ENCODE measurements around the gene GPR152. TPM values are rescaled to one million over a fixed set of nuclear protein-coding genes. Genes with fewer than 3 reads are reported as not detected.

The GPR152 gene
- total and polyA plus RNA-seq, 2 of the 8 experiments (the other 6 are each of a cell fraction or from before 2014, with no cell fraction given), result not detected

- POLR2A ChIA-PET (ENCODE audit: partially characterized antibody), result interaction anchor here (0.8 to 3.1 kb wide), 7 partner anchors 10 to 170 kb away, joined by 3 to 11 read pairs (median 4); partner anchors contain the start of genes GSTP1, PPP1CA, PTPRCAP and RAD9A
- WGBS, 2 experiments (ENCODE audit: extremely low coverage in 1 of 2, insufficient coverage in 1 of 2, insufficient read length in 1 of 2, insufficient replicate concordance in 2 of 2, low coverage in 1 of 2, low lambda C conversion rate in 2 of 2, missing lambda C conversion rate in 1 of 2), result 78% methylated on average over 2 of the region's 2 CpGs; no CpG with 5 or more reads in 1 of the 2 experiments
- H2BK120ac ChIP-seq (replicated peaks; ENCODE audit: low read depth, low read length), result no peak overlapping the region
- H3K14ac ChIP-seq (ENCODE audit: insufficient read length), result no peak overlapping the region
- peaks cover 4 to 22% (median 15%) of the 10 kb centered on the region in 4 experiments for H3K4me1 ChIP-seq (replicated peaks in 1 of 4; ENCODE audit: control insufficient read depth in 3 of 4, insufficient read depth in 4 of 4, low read length in 3 of 4)
- no peak overlapping the region for H3K23ac ChIP-seq (ENCODE audit: insufficient read length)
- H2BK15ac ChIP-seq (ENCODE audit: low read length), result no peak overlapping the region; the same call in 1 of the 2 replicates
- no peak overlapping the region for H2BK20ac ChIP-seq (ENCODE audit: low read length)
- H3K9me3 ChIP-seq (ENCODE audit: insufficient read depth in 2 of 2, low read depth in 1 of 2, low read length in 1 of 2), result no peaks in the 10 kb centered on the region
- H4K8ac ChIP-seq (ENCODE audit: extremely low read depth, insufficient read depth, low read length), result peak overlapping the region; percentile 29; the same call in 1 of the 2 replicates
- no peak overlapping the region for H4K5ac ChIP-seq (ENCODE audit: insufficient read length, low read depth, low read length)
- TF ChIP-seq GTF2F1 (IDR thresholded peaks at IDR 0.05; ENCODE audit: borderline replicate concordance, low read depth, low read length) (no peak), KDM5A (IDR thresholded peaks at IDR 0.05; ENCODE audit: low read length) (no peak), MAX (IDR thresholded peaks at IDR 0.05) (no peak), RBBP5 (IDR thresholded peaks at IDR 0.05; ENCODE audit: borderline replicate concordance, low read depth, low read length) (no peak), POLR2A (IDR thresholded peaks at IDR 0.05; ENCODE audit: control extremely low read depth in 1 of 2, low read depth in 2 of 2, low read length in 2 of 2) (no peak), RAD21 (IDR thresholded peaks at IDR 0.05 in 1 of 2, conservative IDR thresholded peaks at IDR 0.05 in 1 of 2; ENCODE audit: low read depth in 2 of 2, low read length in 2 of 2) (no peak), NRF1 (IDR thresholded peaks at IDR 0.05; ENCODE audit: low read depth, low read length) (no peak), EZH2 (IDR thresholded peaks at IDR 0.05; ENCODE audit: low read depth, low read length, severe bottlenecking) (no peak), TBP (IDR thresholded peaks at IDR 0.05; ENCODE audit: low read depth, low read length) (no peak), YY1 (IDR thresholded peaks at IDR 0.05; ENCODE audit: low read depth, low read length) (no peak), KDM1A (IDR thresholded peaks at IDR 0.05; ENCODE audit: borderline replicate concordance, low read length) (no peak), JUN (IDR thresholded peaks at IDR 0.05; ENCODE audit: low read depth, low read length) (no peak), SIRT6 (IDR thresholded peaks at IDR 0.05; ENCODE audit: low read length) (no peak)
- FAIRE-seq, result no peak
- H3K23me2 ChIP-seq (ENCODE audit: low read depth, low read length), result 0 out of 2 replicates have a peak, but pooled peaks cover 3% of the 10 kb centered on the region
- H4K91ac ChIP-seq (replicated peaks; ENCODE audit: insufficient read length, low read length), result no peak overlapping the region
- no peaks in the 10 kb centered on the region for H3K79me1 ChIP-seq (ENCODE audit: low read depth, low read length)
- peaks cover 0 to 16% (median 5%) of the 10 kb centered on the region in 4 experiments; a peak in 4 of 7 replicates for H3K27me3 ChIP-seq (replicated peaks in 1 of 4; ENCODE audit: control insufficient read depth in 3 of 4, extremely low read depth in 1 of 4, insufficient read depth in 3 of 4, low read length in 3 of 4)
- no peak overlapping the region for H3K4ac ChIP-seq (replicated peaks; ENCODE audit: insufficient read length, low read depth, low read length)
- H3K79me2 ChIP-seq (ENCODE audit: control insufficient read depth in 1 of 2, insufficient read depth in 2 of 2, low read length in 2 of 2), result no peaks in the 10 kb centered on the region
- H3K27ac ChIP-seq (ENCODE audit: low read depth, low read length), result no peak overlapping the region
- H3K4me3 ChIP-seq (ENCODE audit: extremely low read depth in 1 of 4, insufficient read depth in 2 of 4, low read depth in 3 of 4, low read length in 4 of 4), result no peak overlapping the region
- CTCF ChIA-PET (ENCODE audit: partially characterized antibody), result interaction anchor here (1.0 to 2.5 kb wide), 8 partner anchors 8 to 63 kb away, joined by 3 to 7 read pairs (median 4); partner anchors contain the start of genes PPP1CA and RAD9A
- no peak overlapping the region; a peak in 1 of 7 replicates for H3K9ac ChIP-seq (replicated peaks in 1 of 4; ENCODE audit: extremely low read depth in 1 of 4, low read depth in 3 of 4, low read length in 3 of 4)
- H3K36me3 ChIP-seq (ENCODE audit: control insufficient read depth in 2 of 4, insufficient read depth in 4 of 4, low read length in 3 of 4), result no peaks in the 10 kb centered on the region
- H2BK12ac ChIP-seq (ENCODE audit: low read depth, low read length), result 0 out of 2 replicates have a peak overlapping the region, but pooled peaks have one; percentile 27
- no peak overlapping the region for H3K18ac ChIP-seq (ENCODE audit: extremely low read depth, low read length)
- no peak overlapping the region for H2AFZ ChIP-seq (ENCODE audit: low read length)
- no peak for DNase-seq (ENCODE audit: low read depth in 1 of 2, low spot score in 2 of 2)
- H4K20me1 ChIP-seq (replicated peaks in 1 of 2; ENCODE audit: control insufficient read depth in 1 of 2, insufficient read depth in 2 of 2, low read length in 2 of 2), result no peaks in the 10 kb centered on the region
- no peak overlapping the region for H3K4me2 ChIP-seq (ENCODE audit: insufficient read depth in 1 of 2, low read depth in 2 of 2, low read length in 2 of 2)
- no peak overlapping the region for H3K56ac ChIP-seq (replicated peaks; ENCODE audit: insufficient read length, low read depth, low read length)
- H2BK5ac ChIP-seq (ENCODE audit: low read depth, low read length), result no peak overlapping the region
- H2AK5ac ChIP-seq (ENCODE audit: low read depth, low read length), result no peak overlapping the region
These were observed 39.2 kb downstream of the GPR152 start for GRCh38 chr11:67413266-67413849.

Data from H1 (cell line).